Smooth muscle cell (in vitro differentiated cells): Measurements from ENCODE around the gene NAMPT. TPM values are rescaled to one million over a fixed set of nuclear protein-coding genes. Genes with fewer than 3 reads are reported as not detected.

ENCODE experiments used
- DNase-seq: peaks from one replicate; lab custom pipeline; 2025; ENCODE audit not compliant: unreplicated experiment; lab: John Stamatoyannopoulos, UW
- H2AFZ ChIP-seq: fragments of 200-600 bp; sonication (generic); 2 replicates; pipeline ENCODE4 v1.6.0; 2016; ENCODE audit warnings: antibody characterized with exemption, low read depth, mild to moderate bottlenecking
- H3F3A ChIP-seq: fragments of 200-600 bp; sonication (generic); 2 replicates; pipeline ENCODE4 v1.6.0; 2017; ENCODE audit warnings: antibody characterized with exemption, low read depth
- H3K27ac ChIP-seq: fragments of 200-600 bp; sonication (generic); 2 replicates; pipeline ENCODE4 v1.5.1; 2016; ENCODE audit warnings: low read depth, mild to moderate bottlenecking
- H3K27me3 ChIP-seq: fragments of 200-600 bp; sonication (generic); 2 replicates; pipeline ENCODE4 v1.6.1; 2016; ENCODE audit warnings: low read depth, mild to moderate bottlenecking
- H3K36me3 ChIP-seq: fragments of 200-600 bp; sonication (generic); 2 replicates; pipeline ENCODE4 v1.5.1; 2016; ENCODE audit warnings: low read depth
- H3K4me1 ChIP-seq: fragments of 200-600 bp; sonication (generic); 2 replicates; pipeline ENCODE4 v1.5.1; 2016; ENCODE audit warnings: low read depth
- H3K4me2 ChIP-seq: fragments of 200-600 bp; sonication (generic); 2 replicates; pipeline ENCODE4 v1.6.0; 2016; ENCODE audit warnings: mild to moderate bottlenecking
- H3K4me3 ChIP-seq: fragments of 200-600 bp; sonication (generic); 2 replicates; pipeline ENCODE4 v1.5.1; 2016; ENCODE audit warnings: mild to moderate bottlenecking
- H3K79me2 ChIP-seq: fragments of 200-600 bp; sonication (generic); 2 replicates; pipeline ENCODE4 v1.6.0; 2016; ENCODE audit warnings: low read depth, mild to moderate bottlenecking
- H3K9ac ChIP-seq: fragments of 200-600 bp; sonication (generic); 2 replicates; pipeline ENCODE4 v1.6.0; 2016; ENCODE audit warnings: low read depth
- H3K9me3 ChIP-seq: fragments of 200-600 bp; sonication (generic); replicated peaks from 2 replicates; pipeline ENCODE4 v1.5.1; 2016; ENCODE audit warnings: low read depth
- H4K20me1 ChIP-seq: fragments of 200-600 bp; sonication (generic); 2 replicates; pipeline ENCODE4 v1.6.0; 2016; ENCODE audit warnings: low read depth
- WGBS: methylation state at CpG from one replicate; pipeline ENCODE4 v1.1.7; 2016; ENCODE audit warnings: low lambda C conversion rate; 5-methylcytosine and 5-hydroxymethylcytosine counted together
- polyA plus RNA-seq: library from polyadenylated mRNA; unstranded; fragments of >200 nt; fragmentation: Nextera tagmentation; extraction: Ambion mirVana; gene quantifications from 2 replicates; pipeline ENCODE4 v1.2.1, GENCODE V29; 2016
- total RNA-seq: library from RNA; depleted of rRNA; stranded (reverse); fragments of >200 nt; gene quantifications from 2 replicates; pipeline ENCODE4 v1.2.3, GENCODE V29; 2014
- TF ChIP-seq, protein P1 (sequence below): fragments of 200-600 bp; sonication (generic); IDR thresholded peaks from 2 replicates; pipeline ENCODE4 v1.5.1; 2017; ENCODE audit warnings: borderline replicate concordance, mild to moderate bottlenecking, antibody characterized with exemption; ENCODE audit not compliant: insufficient read depth, poor library complexity, severe bottlenecking

Gene NAMPT
- total and polyA plus RNA-seq, 2 experiments from 2014 or later = 49.1 to 189 TPM

DNA sequence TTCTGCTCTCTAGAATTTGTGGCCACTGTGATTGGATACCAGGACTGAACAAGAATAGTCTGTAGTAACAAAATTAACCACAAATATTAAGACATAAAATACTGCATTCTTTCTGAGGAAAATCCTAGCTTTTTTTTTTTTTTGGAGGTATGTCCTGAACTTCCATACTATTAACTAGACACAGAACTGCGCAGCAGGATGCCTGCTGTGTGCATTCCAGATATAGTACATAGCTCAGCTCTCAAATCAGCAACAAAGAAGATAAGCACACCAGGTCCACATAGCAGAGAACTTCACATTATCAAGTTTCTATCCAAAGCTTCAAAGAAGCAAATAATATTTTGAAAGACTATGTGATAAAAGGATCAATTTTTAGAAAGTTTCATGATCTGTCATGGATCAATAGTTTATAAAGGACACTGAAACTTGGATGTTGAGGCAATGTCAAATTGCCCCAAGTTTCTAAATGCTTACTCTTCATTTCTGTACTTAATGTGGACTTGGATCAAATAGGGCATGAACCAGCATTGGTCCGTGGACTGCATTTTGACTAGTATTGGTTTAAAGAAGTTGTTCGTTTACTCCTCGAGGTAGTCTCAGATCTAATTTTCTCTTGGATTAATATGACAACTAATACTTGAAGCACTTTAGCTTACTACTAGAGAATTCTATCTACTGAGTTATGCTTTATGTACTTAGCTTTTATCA, 15.4 kb downstream of the NAMPT start:
- Histone ChIP-seq H3K4me1 (no peaks in the 10 kb centered on the region), H3K27ac (no peak overlapping the region), H3K4me3 (no peak overlapping the region), H3K9me3 (no peaks in the 10 kb centered on the region), H2AFZ (no peak overlapping the region), H3K27me3 (no peaks in the 10 kb centered on the region), H3K79me2 (peaks cover 23% of the 10 kb centered on the region), H3K36me3 (peaks cover 70% of the 10 kb centered on the region), H3F3A (peaks cover 7% of the 10 kb centered on the region), H4K20me1 (peaks cover 49% of the 10 kb centered on the region), H3K4me2 (no peak overlapping the region), H3K9ac (no peak overlapping the region)
- TF ChIP-seq, protein P1, sequence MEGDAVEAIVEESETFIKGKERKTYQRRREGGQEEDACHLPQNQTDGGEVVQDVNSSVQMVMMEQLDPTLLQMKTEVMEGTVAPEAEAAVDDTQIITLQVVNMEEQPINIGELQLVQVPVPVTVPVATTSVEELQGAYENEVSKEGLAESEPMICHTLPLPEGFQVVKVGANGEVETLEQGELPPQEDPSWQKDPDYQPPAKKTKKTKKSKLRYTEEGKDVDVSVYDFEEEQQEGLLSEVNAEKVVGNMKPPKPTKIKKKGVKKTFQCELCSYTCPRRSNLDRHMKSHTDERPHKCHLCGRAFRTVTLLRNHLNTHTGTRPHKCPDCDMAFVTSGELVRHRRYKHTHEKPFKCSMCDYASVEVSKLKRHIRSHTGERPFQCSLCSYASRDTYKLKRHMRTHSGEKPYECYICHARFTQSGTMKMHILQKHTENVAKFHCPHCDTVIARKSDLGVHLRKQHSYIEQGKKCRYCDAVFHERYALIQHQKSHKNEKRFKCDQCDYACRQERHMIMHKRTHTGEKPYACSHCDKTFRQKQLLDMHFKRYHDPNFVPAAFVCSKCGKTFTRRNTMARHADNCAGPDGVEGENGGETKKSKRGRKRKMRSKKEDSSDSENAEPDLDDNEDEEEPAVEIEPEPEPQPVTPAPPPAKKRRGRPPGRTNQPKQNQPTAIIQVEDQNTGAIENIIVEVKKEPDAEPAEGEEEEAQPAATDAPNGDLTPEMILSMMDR = no peak
- DNase-seq = no peak
- 95% methylated on average over 4 of the region's 4 CpGs for WGBS

DNA sequence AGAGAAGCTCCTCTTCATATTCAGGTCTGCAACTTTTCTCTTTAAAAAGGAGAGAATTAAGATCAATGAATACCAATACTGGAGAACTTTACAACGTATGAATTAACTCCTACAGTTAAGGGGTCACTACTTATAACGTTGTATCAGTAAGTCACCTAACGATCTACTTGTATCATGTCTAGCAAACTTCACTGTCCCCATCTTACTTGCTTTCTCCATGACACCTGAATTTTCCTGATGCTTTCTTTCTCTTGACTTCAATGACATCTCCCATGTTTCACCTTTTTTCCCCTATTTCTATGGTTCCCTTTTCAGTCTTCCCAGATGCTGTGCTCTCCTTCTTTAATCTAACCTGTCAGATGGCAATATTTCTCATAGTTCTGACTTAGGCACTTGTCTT, 19.6 kb downstream of the NAMPT start:
- H3K9me3 ChIP-seq = no peaks in the 10 kb centered on the region
- H3K79me2 ChIP-seq = no peaks in the 10 kb centered on the region
- H3K4me3 ChIP-seq = no peak overlapping the region
- no peak overlapping the region for H3K27ac ChIP-seq
- peaks cover 44% of the 10 kb centered on the region for H3K36me3 ChIP-seq
- H3F3A ChIP-seq = peaks cover 8% of the 10 kb centered on the region
- H3K9ac ChIP-seq = no peak overlapping the region
- peaks cover 40% of the 10 kb centered on the region for H4K20me1 ChIP-seq
- no peaks in the 10 kb centered on the region for H3K27me3 ChIP-seq
- no peak for DNase-seq
- no peak overlapping the region for H2AFZ ChIP-seq
- 100% methylated on average over 3 of the region's 3 CpGs for WGBS
- H3K4me2 ChIP-seq = no peak overlapping the region
- TF ChIP-seq, protein P1 = no peak
- H3K4me1 ChIP-seq = no peaks in the 10 kb centered on the region

DNA sequence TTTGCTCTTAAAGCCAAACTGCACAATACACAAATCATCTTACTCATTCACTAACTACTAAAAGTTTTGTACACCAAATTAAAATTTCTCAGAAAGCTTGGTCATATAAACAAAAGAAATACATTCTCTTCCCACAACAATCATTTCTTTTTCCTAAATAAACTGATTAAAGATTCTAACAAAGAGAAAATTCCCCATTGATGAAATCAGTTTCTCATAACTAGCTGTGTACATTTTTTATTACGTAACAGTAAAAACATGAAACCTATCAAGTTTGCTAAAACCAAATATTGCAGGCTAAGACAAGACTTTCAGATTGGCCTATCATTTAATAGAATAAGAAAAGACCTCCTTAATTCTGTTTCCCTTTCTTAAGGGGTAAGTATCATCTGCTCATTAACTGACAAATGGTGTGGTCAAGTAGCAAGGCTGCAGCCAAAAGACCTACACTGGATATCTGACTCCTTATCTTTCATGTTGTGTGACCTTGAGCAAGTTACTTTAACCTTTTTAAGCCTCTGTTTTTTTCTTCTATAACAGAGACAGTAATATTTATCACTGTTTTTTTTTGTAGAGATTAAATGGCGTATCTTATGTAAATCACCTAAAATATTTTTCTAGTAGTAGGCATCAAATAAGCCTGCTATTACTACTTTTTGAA, 22.4 kb downstream of the NAMPT start:
- H3K36me3 ChIP-seq = peaks cover 24% of the 10 kb centered on the region
- peaks cover 6% of the 10 kb centered on the region for H3F3A ChIP-seq

More for the DNA sequence above, 22.4 kb downstream of the NAMPT start:
- Histone ChIP-seq H3K27ac (no peak overlapping the region), H3K9ac (no peak overlapping the region), H3K9me3 (no peaks in the 10 kb centered on the region), H4K20me1 (peaks cover 47% of the 10 kb centered on the region), H3K79me2 (no peaks in the 10 kb centered on the region), H3K27me3 (no peaks in the 10 kb centered on the region), H3K4me1 (no peaks in the 10 kb centered on the region), H3K4me2 (no peak overlapping the region), H2AFZ (no peak overlapping the region), H3K4me3 (no peak overlapping the region)
- TF ChIP-seq, protein P1 = no peak
- no peak for DNase-seq
- WGBS = 90% methylated on average over 2 of the region's 2 CpGs
